ENCODE results near the gene TMEM165. TPM values are rescaled to one million over a fixed set of nuclear protein-coding genes. Genes with fewer than 3 reads are reported as not detected.
A peak's percentile ranks its signal among the peaks of the same experiment; 100 is the strongest.

TMEM165 gene
- total and polyA plus RNA-seq, 9 of the 15 experiments (the other 6 are each of a cell fraction or from before 2014, with no cell fraction given) = 21.3 to 145 (median 96.8) TPM

- DNase-seq (ENCODE audit: extremely low read depth in 1 of 4, low spot score in 3 of 4) (peak in 1 of 4 experiments; percentile 44), FAIRE-seq (peak; percentile 66), ATAC-seq (peak; percentile 15)
- in situ Hi-C loops (cut with MboI) (no loop called here), intact Hi-C loops (cut with micrococcal nuclease) (loop anchor here (1.0 to 5.0 kb wide), 2 partner anchors 11 to 235 kb away; no protein-coding TSS in a partner anchor)
- Histone ChIP-seq H4K20me1 (replicated peaks; ENCODE audit: control insufficient read depth, insufficient read depth, low read length) (peaks cover 30% of the 10 kb centered on the region), H3K4me2 (ENCODE audit: insufficient read depth, low read length) (peak overlapping the region; percentile 93), H3K9me3 (replicated peaks; ENCODE audit: control insufficient read depth, insufficient read depth, low read depth, low read length) (no peaks in the 10 kb centered on the region), H3K4me3 (peak overlapping the region; percentile 97), H3K27ac (ENCODE audit: extremely low read depth, low read depth, low read length) (peak overlapping the region; percentile 90), H3K9ac (ENCODE audit: insufficient read depth in 1 of 2, low read depth in 2 of 2, low read length in 2 of 2) (peak overlapping the region; percentile 92 to 95), H3K4me1 (replicated peaks in 1 of 2; ENCODE audit: control insufficient read depth in 2 of 2, insufficient read depth in 2 of 2, low read length in 2 of 2) (peaks cover 10 to 18% of the 10 kb centered on the region in 2 experiments; a peak in 4 of 5 replicates), H3K9me1 (ENCODE audit: control insufficient read depth, insufficient read depth, low read length) (peaks cover 3% of the 10 kb centered on the region), H3K79me2 (ENCODE audit: control insufficient read depth, insufficient read depth, low read length) (peaks cover 72% of the 10 kb centered on the region), H3K27me3 (ENCODE audit: control insufficient read depth in 2 of 2, insufficient read depth in 2 of 2, low read length in 2 of 2) (no peaks in the 10 kb centered on the region), H2AFZ (ENCODE audit: low read depth, low read length) (no peak overlapping the region), H3K36me3 (ENCODE audit: control insufficient read depth, insufficient read depth, low read length) (peaks cover 44% of the 10 kb centered on the region)
- CTCF ChIA-PET (ENCODE audit: low intra/inter-chr PET ratio) = no interaction called here
- POLR2A ChIA-PET = interaction anchor here (0.6 to 1.9 kb wide), 8 partner anchors 8 to 52 kb away, joined by 3 to 9 read pairs (median 5); partner anchors contain the start of gene SRD5A3
- WGBS (ENCODE audit: insufficient coverage, low coverage, missing lambda C conversion rate) = 0% methylated on average over 15 of the region's 15 CpGs
- no TSS peak for BruUV-seq (replicated peaks)
- no peak for TF ChIP-seq BACH1 (tag; IDR thresholded peaks at IDR 0.05)
- TF ChIP-seq MTA1 (IDR thresholded peaks at IDR 0.05; ENCODE audit: borderline replicate concordance) = peak; percentile 72; the same call in 1 of the 2 replicates
- no peak for TF ChIP-seq FOXM1 (IDR thresholded peaks at IDR 0.05; ENCODE audit: low read depth)
- no peak for TF ChIP-seq FOXM1 (CRISPR knock-in tag; IDR thresholded peaks at IDR 0.05; ENCODE audit: low read depth)
- no peak for TF ChIP-seq KDM4B (IDR thresholded peaks at IDR 0.05; ENCODE audit: borderline replicate concordance in 2 of 2, low read depth in 1 of 2)
- TF ChIP-seq ZNF24 (IDR thresholded peaks at IDR 0.05) = no peak
- TF ChIP-seq MAFF (IDR thresholded peaks at IDR 0.05; ENCODE audit: low read length) = no peak
- no peak for TF ChIP-seq MEF2A (IDR thresholded peaks at IDR 0.05; ENCODE audit: control insufficient read depth, low read depth, low read length)
- TF ChIP-seq ZBTB8A (IDR thresholded peaks at IDR 0.05; ENCODE audit: partially characterized antibody) = no peak
- no peak for TF ChIP-seq RFX1 (IDR thresholded peaks at IDR 0.05)
- TF ChIP-seq HMGN3 (IDR thresholded peaks at IDR 0.05; ENCODE audit: borderline replicate concordance, extremely low read depth, insufficient read length, low read depth, low read length) = no peak
- no peak for TF ChIP-seq ZNF445 (CRISPR knock-in tag; IDR thresholded peaks at IDR 0.05; ENCODE audit: low read depth)
- no peak for TF ChIP-seq ZNF124 (CRISPR knock-in tag; IDR thresholded peaks at IDR 0.05)
- TF ChIP-seq SAP30 (IDR thresholded peaks at IDR 0.05; ENCODE audit: borderline replicate concordance, insufficient read depth, low read depth, low read length, poor library complexity, severe bottlenecking) = no peak
- peak; percentile 62 for TF ChIP-seq DPF2 (IDR thresholded peaks at IDR 0.05)
- TF ChIP-seq ARID2 (IDR thresholded peaks at IDR 0.05) = 0 out of 2 replicates have a peak, but pooled peaks have one; percentile 14
- TF ChIP-seq ZNF644 (tag; IDR thresholded peaks at IDR 0.05; ENCODE audit: low read depth) = no peak
- TF ChIP-seq POLR3G (IDR thresholded peaks at IDR 0.05; ENCODE audit: extremely low read depth, insufficient read length, insufficient replicate concordance) = no peak
- no peak for TF ChIP-seq DIDO1 (tag; IDR thresholded peaks at IDR 0.05; ENCODE audit: low read depth)
- TF ChIP-seq MEF2D (tag; conservative IDR thresholded peaks at IDR 0.05; ENCODE audit: low read depth) = no peak
- no peak for TF ChIP-seq SRSF3 (IDR thresholded peaks at IDR 0.05; ENCODE audit: insufficient read depth, low read length)
- TF ChIP-seq LCOR (CRISPR knock-in tag; IDR thresholded peaks at IDR 0.05) = no peak
- TF ChIP-seq CEBPB (tag; IDR thresholded peaks at IDR 0.05) = peak; percentile 85
- no peak for TF ChIP-seq EP300 (IDR thresholded peaks at IDR 0.05; ENCODE audit: low read length)
- no peak for TF ChIP-seq USF1 (CRISPR knock-in tag; IDR thresholded peaks at IDR 0.05)
These were observed 2.0 kb downstream of the TMEM165 start for GRCh38 chr4:55397520-55398321.
